SK-N-SH treated with all-trans-retinoic acid at 6 μM for 48 hours (cell line): ENCODE data around the gene AFG3L2.

Experiments
- ATAC-seq: fragments of 200-7000 bp; cut with Tn5 transposase; 3 replicates; pipeline ENCODE4 v1.9.1; 2020; ENCODE audit warnings: mild to moderate bottlenecking, moderate library complexity
- ARNTL ChIP-seq: fragments of 450-650 bp; formaldehyde crosslinking; IDR thresholded peaks from 2 replicates; pipeline ENCODE4 v1.5.0; 2020; ENCODE audit warnings: low read depth, mild to moderate bottlenecking, moderate library complexity, borderline replicate concordance
- BACH2 ChIP-seq: fragments of 250-450 bp; sonication (Bioruptor Pico); IDR thresholded peaks from 2 replicates; pipeline ENCODE4 v1.9.0; 2021; ENCODE audit warnings: mild to moderate bottlenecking, borderline replicate concordance
- ESRRG ChIP-seq: fragments of 250-450 bp; sonication (Bioruptor Pico); IDR thresholded peaks from 2 replicates; pipeline ENCODE4 v1.6.1; 2021; ENCODE audit warnings: mild to moderate bottlenecking
- GLIS3 ChIP-seq: fragments of 250-450 bp; sonication (Bioruptor Pico); IDR thresholded peaks from 2 replicates; pipeline ENCODE4 v1.5.0; 2020; ENCODE audit warnings: mild to moderate bottlenecking, moderate library complexity
- ISL1 ChIP-seq: fragments of 250-450 bp; sonication (Bioruptor Pico); IDR thresholded peaks from 2 replicates; pipeline ENCODE4 v2.1.2; 2022; ENCODE audit warnings: mild to moderate bottlenecking, moderate library complexity
- OSR1 ChIP-seq: fragments of 250-450 bp; sonication (Bioruptor Pico); IDR thresholded peaks from 2 replicates; pipeline ENCODE4 v1.8.0; 2022; ENCODE audit warnings: moderate library complexity, mild to moderate bottlenecking, inconsistent platforms
- RARB ChIP-seq: fragments of 250-450 bp; sonication (Bioruptor Pico); IDR thresholded peaks from 2 replicates; pipeline ENCODE4 v1.8.0; 2021; ENCODE audit warnings: mild to moderate bottlenecking, moderate library complexity
- SNAI2 ChIP-seq: fragments of 250-450 bp; sonication (Bioruptor Pico); IDR thresholded peaks from 2 replicates; pipeline ENCODE4 v1.5.0; 2020; ENCODE audit warnings: mild to moderate bottlenecking, moderate library complexity
- TCF4 ChIP-seq: fragments of 250-450 bp; sonication (Bioruptor Pico); IDR thresholded peaks from 2 replicates; pipeline ENCODE4 v1.8.0; 2021; ENCODE audit warnings: mild to moderate bottlenecking, moderate library complexity, borderline replicate concordance
- TOX ChIP-seq: fragments of 250-450 bp; sonication (Bioruptor Pico); IDR thresholded peaks from 2 replicates; pipeline ENCODE4 v1.8.0; 2021; ENCODE audit warnings: mild to moderate bottlenecking, moderate library complexity, borderline replicate concordance
- ZFP30 ChIP-seq: fragments of 450-650 bp; formaldehyde crosslinking; IDR thresholded peaks from 2 replicates; pipeline ENCODE4 v1.5.0; 2022; ENCODE audit warnings: mild to moderate bottlenecking, moderate library complexity
- ZNF565 ChIP-seq: fragments of 450-650 bp; formaldehyde crosslinking; conservative IDR thresholded peaks from 2 replicates; pipeline ENCODE4 v1.5.0; 2020; ENCODE audit warnings: low read depth, mild to moderate bottlenecking, moderate library complexity
- ZNF8 ChIP-seq: fragments of 450-650 bp; formaldehyde crosslinking; IDR thresholded peaks from 2 replicates; pipeline ENCODE4 v1.5.0; 2020; ENCODE audit warnings: mild to moderate bottlenecking, moderate library complexity
- TF ChIP-seq, protein P1 (sequence below): fragments of 250-450 bp; sonication (Bioruptor Pico); IDR thresholded peaks from 2 replicates; pipeline ENCODE4 v1.8.0; 2020; ENCODE audit warnings: mild to moderate bottlenecking, moderate library complexity, borderline replicate concordance
- TF ChIP-seq, protein P2 (sequence below): fragments of 250-450 bp; sonication (Bioruptor Pico); IDR thresholded peaks from 2 replicates; pipeline ENCODE4 v1.5.1; 2021; ENCODE audit warnings: mild to moderate bottlenecking, moderate library complexity
- TF ChIP-seq, protein P3 (sequence below): fragments of 250-450 bp; sonication (Bioruptor Pico); IDR thresholded peaks from 2 replicates; pipeline ENCODE4 v1.5.1; 2020; ENCODE audit warnings: low read depth, mild to moderate bottlenecking, moderate library complexity
- TF ChIP-seq, protein P4 (sequence below): fragments of 250-450 bp; sonication (Bioruptor Pico); IDR thresholded peaks from 2 replicates; pipeline ENCODE4 v1.5.0; 2020; ENCODE audit warnings: mild to moderate bottlenecking, moderate library complexity
- TF ChIP-seq, protein P5 (sequence below): fragments of 250-450 bp; sonication (Bioruptor Pico); IDR thresholded peaks from 2 replicates; pipeline ENCODE4 v1.8.0; 2021; ENCODE audit warnings: low read depth, mild to moderate bottlenecking, moderate library complexity, borderline replicate concordance

Gene AFG3L2

DNA sequence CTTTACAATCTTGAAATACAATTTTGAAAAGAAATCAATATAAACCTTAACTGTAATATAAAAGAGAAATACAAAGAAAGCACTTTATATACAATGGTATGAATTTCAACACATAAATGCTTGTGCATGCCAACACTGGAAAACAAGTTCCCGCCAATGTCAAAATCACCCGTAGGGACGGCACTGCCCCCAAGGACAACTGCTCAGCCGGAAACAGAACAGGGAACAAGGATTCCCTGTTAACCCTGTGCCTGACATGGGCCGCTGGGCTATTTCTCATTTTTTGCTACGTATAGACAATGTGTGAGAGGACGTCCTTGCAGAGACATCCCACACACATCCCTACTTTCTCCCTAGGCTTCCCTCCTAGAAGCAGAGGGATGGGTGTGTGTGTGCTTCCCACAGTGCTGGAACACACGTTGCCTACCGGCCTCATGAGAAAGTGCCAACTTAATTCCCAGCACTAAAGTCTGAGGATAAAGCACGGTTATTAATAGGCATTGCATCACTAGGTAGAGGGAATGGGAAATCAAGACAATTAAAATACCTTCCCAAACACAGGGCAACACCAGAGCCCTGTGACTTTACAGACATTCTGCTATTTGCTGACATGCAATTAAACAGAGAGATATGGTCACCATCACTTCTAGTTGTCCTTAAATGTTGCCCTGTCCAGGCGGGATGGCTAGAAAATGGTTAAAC, 14.4 kb downstream of the AFG3L2 start:
- no peak; the same call in 2 of the 3 replicates for ATAC-seq
- TF ChIP-seq BACH2 (CRISPR knock-in tag) = no peak
- TF ChIP-seq ISL1 (CRISPR knock-in tag) = 0 out of 2 replicates have a peak, but pooled peaks have one; percentile 15

DNA sequence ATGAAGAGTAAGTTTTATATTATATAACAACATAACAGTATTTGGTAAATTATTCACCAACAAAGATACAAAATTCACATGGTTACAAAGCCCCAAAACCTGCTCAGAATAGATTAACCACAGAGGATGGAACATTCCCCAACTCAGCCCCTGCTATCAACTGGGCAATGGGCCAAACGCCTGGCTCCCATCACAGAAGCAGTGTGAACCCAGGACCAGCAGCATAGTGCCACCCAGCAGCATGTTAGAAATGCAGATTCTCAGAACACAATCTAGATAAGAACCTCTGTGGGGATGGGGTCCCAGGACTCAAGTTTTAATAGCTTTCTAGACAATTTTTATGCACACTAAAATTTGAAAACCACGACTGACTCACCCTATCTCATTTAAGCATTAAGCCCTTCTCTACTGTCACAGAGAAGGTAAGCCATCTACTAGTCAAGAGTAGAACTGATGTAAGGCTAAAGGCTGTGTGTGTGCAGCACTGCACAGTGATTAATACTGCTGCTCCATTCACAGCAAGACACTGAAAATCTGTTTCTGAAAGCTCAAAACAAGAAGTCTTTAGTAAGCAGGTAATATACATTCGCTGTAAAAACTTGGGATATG, 15.2 kb downstream of the AFG3L2 start:
- ATAC-seq = peak; percentile 73

DNA sequence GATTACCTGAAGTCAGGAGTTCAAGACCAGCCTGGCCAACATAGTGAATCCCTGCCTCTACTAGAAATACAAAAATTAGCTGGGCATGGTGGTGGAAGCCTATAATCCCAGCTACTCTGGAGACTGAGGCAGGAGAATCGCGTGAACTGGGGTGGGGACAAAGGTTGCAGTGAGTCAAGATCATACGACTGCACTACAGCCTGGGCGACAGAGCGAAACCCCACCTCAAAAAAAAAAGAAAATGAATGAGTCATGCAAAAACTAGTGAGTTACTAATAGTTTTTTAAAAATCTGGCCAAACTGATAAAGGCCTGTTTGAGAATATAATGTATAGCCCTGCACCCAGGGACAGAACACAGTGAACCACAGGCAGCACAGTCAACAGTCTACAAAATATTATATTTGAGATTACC, 17.5 kb downstream of the AFG3L2 start:
- no peak for ATAC-seq
- TF ChIP-seq ISL1 (CRISPR knock-in tag) (no peak), ZFP30 (CRISPR knock-in tag) (no peak), RARB (CRISPR knock-in tag) (no peak), ESRRG (CRISPR knock-in tag) (no peak), ZNF565 (CRISPR knock-in tag) (no peak), TCF4 (CRISPR knock-in tag) (no peak)
- TF ChIP-seq, protein P1, sequence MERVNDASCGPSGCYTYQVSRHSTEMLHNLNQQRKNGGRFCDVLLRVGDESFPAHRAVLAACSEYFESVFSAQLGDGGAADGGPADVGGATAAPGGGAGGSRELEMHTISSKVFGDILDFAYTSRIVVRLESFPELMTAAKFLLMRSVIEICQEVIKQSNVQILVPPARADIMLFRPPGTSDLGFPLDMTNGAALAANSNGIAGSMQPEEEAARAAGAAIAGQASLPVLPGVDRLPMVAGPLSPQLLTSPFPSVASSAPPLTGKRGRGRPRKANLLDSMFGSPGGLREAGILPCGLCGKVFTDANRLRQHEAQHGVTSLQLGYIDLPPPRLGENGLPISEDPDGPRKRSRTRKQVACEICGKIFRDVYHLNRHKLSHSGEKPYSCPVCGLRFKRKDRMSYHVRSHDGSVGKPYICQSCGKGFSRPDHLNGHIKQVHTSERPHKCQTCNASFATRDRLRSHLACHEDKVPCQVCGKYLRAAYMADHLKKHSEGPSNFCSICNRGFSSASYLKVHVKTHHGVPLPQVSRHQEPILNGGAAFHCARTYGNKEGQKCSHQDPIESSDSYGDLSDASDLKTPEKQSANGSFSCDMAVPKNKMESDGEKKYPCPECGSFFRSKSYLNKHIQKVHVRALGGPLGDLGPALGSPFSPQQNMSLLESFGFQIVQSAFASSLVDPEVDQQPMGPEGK (CRISPR knock-in tag) = no peak
- TF ChIP-seq, protein P2, sequence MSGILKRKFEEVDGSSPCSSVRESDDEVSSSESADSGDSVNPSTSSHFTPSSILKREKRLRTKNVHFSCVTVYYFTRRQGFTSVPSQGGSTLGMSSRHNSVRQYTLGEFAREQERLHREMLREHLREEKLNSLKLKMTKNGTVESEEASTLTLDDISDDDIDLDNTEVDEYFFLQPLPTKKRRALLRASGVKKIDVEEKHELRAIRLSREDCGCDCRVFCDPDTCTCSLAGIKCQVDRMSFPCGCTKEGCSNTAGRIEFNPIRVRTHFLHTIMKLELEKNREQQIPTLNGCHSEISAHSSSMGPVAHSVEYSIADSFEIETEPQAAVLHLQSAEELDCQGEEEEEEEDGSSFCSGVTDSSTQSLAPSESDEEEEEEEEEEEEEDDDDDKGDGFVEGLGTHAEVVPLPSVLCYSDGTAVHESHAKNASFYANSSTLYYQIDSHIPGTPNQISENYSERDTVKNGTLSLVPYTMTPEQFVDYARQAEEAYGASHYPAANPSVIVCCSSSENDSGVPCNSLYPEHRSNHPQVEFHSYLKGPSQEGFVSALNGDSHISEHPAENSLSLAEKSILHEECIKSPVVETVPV (CRISPR knock-in tag) = no peak
- TF ChIP-seq, all 23 proteins: peak for 0

More for the DNA sequence above, 15.2 kb downstream of the AFG3L2 start:
- TF ChIP-seq TCF4 (CRISPR knock-in tag) = peak; percentile 27; the same call in 1 of the 2 replicates
- TF ChIP-seq, protein P3, sequence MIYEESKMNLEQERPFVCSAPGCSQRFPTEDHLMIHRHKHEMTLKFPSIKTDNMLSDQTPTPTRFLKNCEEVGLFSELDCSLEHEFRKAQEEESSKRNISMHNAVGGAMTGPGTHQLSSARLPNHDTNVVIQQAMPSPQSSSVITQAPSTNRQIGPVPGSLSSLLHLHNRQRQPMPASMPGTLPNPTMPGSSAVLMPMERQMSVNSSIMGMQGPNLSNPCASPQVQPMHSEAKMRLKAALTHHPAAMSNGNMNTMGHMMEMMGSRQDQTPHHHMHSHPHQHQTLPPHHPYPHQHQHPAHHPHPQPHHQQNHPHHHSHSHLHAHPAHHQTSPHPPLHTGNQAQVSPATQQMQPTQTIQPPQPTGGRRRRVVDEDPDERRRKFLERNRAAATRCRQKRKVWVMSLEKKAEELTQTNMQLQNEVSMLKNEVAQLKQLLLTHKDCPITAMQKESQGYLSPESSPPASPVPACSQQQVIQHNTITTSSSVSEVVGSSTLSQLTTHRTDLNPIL = no peak
- no peak for TF ChIP-seq TOX
- no peak for TF ChIP-seq OSR1 (CRISPR knock-in tag)
- no peak for TF ChIP-seq ARNTL (CRISPR knock-in tag)
- TF ChIP-seq GLIS3 (CRISPR knock-in tag) = no peak
- peak; percentile 37 for TF ChIP-seq ISL1 (CRISPR knock-in tag)
- TF ChIP-seq, protein P1 (CRISPR knock-in tag) = no peak
- TF ChIP-seq ZNF565 (CRISPR knock-in tag) = no peak
- TF ChIP-seq RARB (CRISPR knock-in tag) = no peak
- TF ChIP-seq, protein P4, sequence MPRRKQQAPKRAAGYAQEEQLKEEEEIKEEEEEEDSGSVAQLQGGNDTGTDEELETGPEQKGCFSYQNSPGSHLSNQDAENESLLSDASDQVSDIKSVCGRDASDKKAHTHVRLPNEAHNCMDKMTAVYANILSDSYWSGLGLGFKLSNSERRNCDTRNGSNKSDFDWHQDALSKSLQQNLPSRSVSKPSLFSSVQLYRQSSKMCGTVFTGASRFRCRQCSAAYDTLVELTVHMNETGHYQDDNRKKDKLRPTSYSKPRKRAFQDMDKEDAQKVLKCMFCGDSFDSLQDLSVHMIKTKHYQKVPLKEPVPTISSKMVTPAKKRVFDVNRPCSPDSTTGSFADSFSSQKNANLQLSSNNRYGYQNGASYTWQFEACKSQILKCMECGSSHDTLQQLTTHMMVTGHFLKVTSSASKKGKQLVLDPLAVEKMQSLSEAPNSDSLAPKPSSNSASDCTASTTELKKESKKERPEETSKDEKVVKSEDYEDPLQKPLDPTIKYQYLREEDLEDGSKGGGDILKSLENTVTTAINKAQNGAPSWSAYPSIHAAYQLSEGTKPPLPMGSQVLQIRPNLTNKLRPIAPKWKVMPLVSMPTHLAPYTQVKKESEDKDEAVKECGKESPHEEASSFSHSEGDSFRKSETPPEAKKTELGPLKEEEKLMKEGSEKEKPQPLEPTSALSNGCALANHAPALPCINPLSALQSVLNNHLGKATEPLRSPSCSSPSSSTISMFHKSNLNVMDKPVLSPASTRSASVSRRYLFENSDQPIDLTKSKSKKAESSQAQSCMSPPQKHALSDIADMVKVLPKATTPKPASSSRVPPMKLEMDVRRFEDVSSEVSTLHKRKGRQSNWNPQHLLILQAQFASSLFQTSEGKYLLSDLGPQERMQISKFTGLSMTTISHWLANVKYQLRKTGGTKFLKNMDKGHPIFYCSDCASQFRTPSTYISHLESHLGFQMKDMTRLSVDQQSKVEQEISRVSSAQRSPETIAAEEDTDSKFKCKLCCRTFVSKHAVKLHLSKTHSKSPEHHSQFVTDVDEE = no peak
- TF ChIP-seq, protein P5, sequence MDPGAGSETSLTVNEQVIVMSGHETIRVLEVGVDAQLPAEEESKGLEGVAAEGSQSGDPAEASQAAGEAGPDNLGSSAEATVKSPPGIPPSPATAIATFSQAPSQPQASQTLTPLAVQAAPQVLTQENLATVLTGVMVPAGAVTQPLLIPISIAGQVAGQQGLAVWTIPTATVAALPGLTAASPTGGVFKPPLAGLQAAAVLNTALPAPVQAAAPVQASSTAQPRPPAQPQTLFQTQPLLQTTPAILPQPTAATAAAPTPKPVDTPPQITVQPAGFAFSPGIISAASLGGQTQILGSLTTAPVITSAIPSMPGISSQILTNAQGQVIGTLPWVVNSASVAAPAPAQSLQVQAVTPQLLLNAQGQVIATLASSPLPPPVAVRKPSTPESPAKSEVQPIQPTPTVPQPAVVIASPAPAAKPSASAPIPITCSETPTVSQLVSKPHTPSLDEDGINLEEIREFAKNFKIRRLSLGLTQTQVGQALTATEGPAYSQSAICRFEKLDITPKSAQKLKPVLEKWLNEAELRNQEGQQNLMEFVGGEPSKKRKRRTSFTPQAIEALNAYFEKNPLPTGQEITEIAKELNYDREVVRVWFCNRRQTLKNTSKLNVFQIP (CRISPR knock-in tag) = no peak
- TF ChIP-seq SNAI2 = no peak
- TF ChIP-seq, protein P2 (CRISPR knock-in tag) = no peak
- no peak for TF ChIP-seq ZFP30 (CRISPR knock-in tag)
- no peak for TF ChIP-seq ZNF8 (CRISPR knock-in tag)
